ENCODE data around the gene BBOX1. TPM values are rescaled to one million over a fixed set of nuclear protein-coding genes. Genes with fewer than 3 reads are reported as not detected.
A peak's percentile ranks its signal among the peaks of the same experiment; 100 is the strongest.

The BBOX1 gene
- total RNA-seq, 4 donors from 2014 or later, result not detected

DNA sequence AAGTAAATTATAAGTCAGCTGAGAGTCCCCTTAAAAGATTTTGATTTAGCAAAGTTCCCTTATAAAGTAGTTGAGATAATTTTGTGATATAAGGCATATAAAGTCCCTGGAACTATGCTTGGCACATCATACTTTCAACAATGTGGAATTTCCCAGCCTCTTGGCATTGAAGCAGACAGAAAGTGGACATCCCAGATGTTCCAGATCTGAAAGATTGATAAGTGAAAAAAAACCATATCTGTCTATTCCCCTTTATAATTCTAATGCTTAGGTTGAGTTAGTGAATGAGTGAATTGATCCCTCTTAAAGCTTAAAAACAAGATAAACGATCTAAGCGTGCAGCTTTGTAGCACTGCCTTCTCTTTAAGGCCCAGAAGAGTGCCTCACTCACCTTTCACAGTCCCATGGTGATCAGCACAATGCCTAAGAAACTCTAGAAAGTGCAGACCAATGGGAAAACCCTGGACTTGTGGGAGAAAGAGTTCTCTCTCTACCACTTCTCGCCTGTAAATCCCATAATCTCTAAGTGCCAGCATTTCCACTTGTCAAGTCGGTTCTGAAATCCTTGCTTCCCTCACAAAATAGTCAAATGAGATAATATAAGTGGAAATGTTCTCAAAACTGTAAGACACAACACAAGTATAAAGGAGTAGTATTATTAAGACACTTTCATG is 28.9 kb upstream of the BBOX1 start:
- Histone ChIP-seq H3K4me1 (no peaks in the 10 kb centered on the region), H3K4me3 (no peak overlapping the region), H3K27me3 (no peaks in the 10 kb centered on the region), H3K36me3 (no peaks in the 10 kb centered on the region), H3K9me3 (no peaks in the 10 kb centered on the region), H3K27ac (peak overlapping the region in 1 of 4 donors; percentile 3)
- TF ChIP-seq, protein P1, sequence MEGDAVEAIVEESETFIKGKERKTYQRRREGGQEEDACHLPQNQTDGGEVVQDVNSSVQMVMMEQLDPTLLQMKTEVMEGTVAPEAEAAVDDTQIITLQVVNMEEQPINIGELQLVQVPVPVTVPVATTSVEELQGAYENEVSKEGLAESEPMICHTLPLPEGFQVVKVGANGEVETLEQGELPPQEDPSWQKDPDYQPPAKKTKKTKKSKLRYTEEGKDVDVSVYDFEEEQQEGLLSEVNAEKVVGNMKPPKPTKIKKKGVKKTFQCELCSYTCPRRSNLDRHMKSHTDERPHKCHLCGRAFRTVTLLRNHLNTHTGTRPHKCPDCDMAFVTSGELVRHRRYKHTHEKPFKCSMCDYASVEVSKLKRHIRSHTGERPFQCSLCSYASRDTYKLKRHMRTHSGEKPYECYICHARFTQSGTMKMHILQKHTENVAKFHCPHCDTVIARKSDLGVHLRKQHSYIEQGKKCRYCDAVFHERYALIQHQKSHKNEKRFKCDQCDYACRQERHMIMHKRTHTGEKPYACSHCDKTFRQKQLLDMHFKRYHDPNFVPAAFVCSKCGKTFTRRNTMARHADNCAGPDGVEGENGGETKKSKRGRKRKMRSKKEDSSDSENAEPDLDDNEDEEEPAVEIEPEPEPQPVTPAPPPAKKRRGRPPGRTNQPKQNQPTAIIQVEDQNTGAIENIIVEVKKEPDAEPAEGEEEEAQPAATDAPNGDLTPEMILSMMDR (IDR thresholded peaks at IDR 0.05), result no peak
- TF ChIP-seq POLR2A (IDR thresholded peaks at IDR 0.05), result no peak
- no peak for DNase-seq

DNA sequence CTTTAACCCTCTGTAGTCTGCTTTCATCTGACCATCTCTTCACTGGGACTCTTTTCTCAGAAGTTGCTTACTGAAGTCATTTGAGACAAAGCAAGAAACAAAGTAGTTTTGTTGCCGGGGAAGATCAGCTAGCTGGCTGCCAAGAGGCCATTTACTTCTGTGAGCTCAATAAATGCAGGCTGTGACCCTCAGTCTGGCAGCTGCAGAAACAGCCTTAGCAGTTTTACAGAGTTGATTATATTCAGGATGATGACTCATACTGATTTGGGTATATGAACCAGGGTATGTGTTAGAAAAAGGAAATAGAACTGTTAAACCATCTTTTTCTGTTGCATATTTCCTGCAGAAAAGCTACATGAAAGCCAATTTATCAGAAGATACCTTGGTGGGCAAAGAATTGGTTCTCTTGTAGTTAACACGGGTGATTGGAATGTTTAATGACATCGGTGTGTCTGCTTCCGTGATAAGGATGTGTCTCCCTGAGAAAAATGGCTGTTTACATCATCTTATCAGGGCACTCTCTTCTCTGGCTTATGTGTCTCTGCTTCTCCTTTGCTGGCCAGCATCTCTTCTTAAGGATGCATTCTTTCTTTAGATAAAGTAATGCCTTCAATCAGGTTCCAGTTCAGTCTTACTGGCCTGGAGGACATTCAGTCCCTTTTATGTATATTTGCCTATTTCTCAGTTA is 28.2 kb upstream of the BBOX1 start:
- TF ChIP-seq POLR2A (IDR thresholded peaks at IDR 0.05), result no peak
- TF ChIP-seq, protein P1 (IDR thresholded peaks at IDR 0.05), result no peak
- Histone ChIP-seq H3K27me3 (no peaks in the 10 kb centered on the region), H3K9me3 (no peaks in the 10 kb centered on the region), H3K27ac (peak overlapping the region in 1 of 4 donors; percentile 3), H3K4me1 (no peaks in the 10 kb centered on the region), H3K36me3 (no peaks in the 10 kb centered on the region), H3K4me3 (no peak overlapping the region)
- no peak for DNase-seq

DNA sequence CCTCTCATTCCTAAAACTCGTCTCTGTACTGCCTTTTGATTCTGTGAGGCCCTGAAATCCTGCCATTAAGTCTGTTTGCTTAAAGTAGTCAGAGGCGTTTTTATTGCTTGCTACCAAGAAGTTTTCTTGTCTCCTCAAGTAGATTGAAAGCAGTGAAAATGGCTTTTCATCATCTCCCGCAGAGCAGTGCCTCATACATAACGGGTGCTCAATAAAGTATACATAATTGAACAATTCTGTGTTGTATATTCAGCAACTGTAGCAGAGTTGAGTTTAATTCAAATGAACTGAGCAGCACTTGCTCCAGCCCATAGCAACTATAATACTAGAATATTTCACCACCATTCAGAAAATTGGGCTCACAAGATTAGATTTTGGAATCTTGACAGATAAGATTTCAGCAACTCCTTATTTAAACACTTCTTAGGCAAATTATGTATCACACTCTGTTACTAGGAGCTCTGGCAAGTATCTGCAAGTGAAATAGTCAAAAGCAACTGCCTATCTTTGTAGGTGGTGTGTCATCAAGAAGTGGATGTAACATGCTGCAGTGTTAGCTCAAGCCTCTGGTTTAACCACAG is 26.7 kb upstream of the BBOX1 start:
- H3K36me3 ChIP-seq, result no peaks in the 10 kb centered on the region
- no peaks in the 10 kb centered on the region for H3K4me1 ChIP-seq
- no peaks in the 10 kb centered on the region for H3K9me3 ChIP-seq
- H3K27ac ChIP-seq, result no peak overlapping the region
- H3K27me3 ChIP-seq, result no peaks in the 10 kb centered on the region
- TF ChIP-seq, protein P1 (IDR thresholded peaks at IDR 0.05), result no peak
- no peak for TF ChIP-seq POLR2A (IDR thresholded peaks at IDR 0.05)
- DNase-seq, result no peak
- no peak overlapping the region for H3K4me3 ChIP-seq

DNA sequence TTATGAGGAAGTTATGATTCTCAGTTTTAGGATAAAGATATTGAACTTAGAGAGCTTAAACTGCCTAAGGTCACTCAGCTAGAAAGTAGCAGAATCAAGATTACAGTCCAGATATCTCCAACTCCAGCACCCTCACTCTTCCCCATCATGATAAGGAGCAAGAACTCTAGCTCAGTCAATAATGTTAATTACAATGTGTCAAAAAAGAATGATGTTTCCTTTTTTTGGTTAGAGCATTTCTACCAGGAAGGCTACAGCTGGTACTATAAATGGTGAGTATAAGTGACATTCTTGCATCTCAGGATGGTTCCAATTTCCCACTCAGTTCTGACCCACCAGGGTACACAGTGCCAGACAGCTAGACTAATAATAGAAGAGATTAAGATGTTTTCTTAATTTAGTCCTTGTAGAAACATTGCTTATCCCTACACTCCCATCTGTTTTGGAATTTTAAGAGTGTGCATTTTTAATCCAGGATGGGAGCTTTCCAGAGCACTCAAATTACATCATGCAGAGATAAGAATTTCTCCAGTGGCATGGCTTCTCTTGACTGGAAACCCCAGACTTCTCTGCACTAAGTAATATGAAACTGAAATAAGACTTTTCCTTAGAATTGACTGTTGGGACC is 21.6 kb upstream of the BBOX1 start:
- no peaks in the 10 kb centered on the region for H3K36me3 ChIP-seq
- no peak for DNase-seq
- no peaks in the 10 kb centered on the region for H3K9me3 ChIP-seq
- TF ChIP-seq, protein P1 (IDR thresholded peaks at IDR 0.05), result no peak
- TF ChIP-seq POLR2A (IDR thresholded peaks at IDR 0.05), result no peak
- H3K4me1 ChIP-seq, result no peaks in the 10 kb centered on the region
- no peak overlapping the region for H3K4me3 ChIP-seq
- no peaks in the 10 kb centered on the region for H3K27me3 ChIP-seq
- H3K27ac ChIP-seq, result no peak overlapping the region

DNA sequence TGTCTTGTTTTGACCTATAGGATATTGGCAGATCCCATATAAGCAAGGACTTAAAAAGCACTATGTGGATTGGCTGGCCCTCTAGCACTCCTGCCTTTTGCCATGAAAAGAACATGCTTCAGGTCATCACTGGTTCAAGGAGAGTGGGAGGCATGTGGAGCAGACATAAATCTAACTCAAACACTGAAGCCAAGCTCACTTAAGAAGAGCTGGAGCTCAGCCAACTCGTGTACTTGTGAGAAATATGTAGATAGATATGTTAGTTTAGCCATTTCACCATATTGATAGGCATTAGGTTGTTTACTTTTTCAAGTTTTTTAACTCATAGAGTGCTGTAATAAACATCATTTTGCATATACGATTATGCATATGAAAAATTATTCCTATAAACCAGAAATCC is 19.9 kb upstream of the BBOX1 start:
- H3K4me3 ChIP-seq, result no peak overlapping the region
- no peak overlapping the region for H3K27ac ChIP-seq
- TF ChIP-seq POLR2A (IDR thresholded peaks at IDR 0.05), result no peak
- TF ChIP-seq, protein P1 (IDR thresholded peaks at IDR 0.05), result no peak
- no peak for DNase-seq
- H3K9me3 ChIP-seq, result no peaks in the 10 kb centered on the region
- H3K4me1 ChIP-seq, result no peaks in the 10 kb centered on the region
- H3K36me3 ChIP-seq, result no peaks in the 10 kb centered on the region
- H3K27me3 ChIP-seq, result no peaks in the 10 kb centered on the region
